Chondrocyte (in vitro differentiated cells): ENCODE data around the gene TNFRSF12A. TPM values are rescaled to one million over a fixed set of nuclear protein-coding genes. Genes with fewer than 3 reads are reported as not detected.

Source experiments
- DNase-seq: peaks from one replicate; pipeline ENCODE4 v3.0.0; 2021; ENCODE audit warnings: mixed read lengths, low spot score
- H3K27ac Mint-ChIP-seq: one replicate; pipeline ENCODE4 v1.8.0; 2021; ENCODE audit warnings: mild to moderate bottlenecking, moderate library complexity, mixed read lengths; ENCODE audit not compliant: unreplicated experiment
- H3K27me3 Mint-ChIP-seq: 2 replicates; pipeline ENCODE4 v1.8.0; 2021; ENCODE audit warnings: low read depth, mixed read lengths
- H3K36me3 Mint-ChIP-seq: 2 replicates; pipeline ENCODE4 v1.8.0; 2021; ENCODE audit warnings: low read depth, mixed read lengths
- H3K4me1 Mint-ChIP-seq: 2 replicates; pipeline ENCODE4 v1.8.0; 2021; ENCODE audit warnings: low read depth, mild to moderate bottlenecking, mixed read lengths
- H3K4me3 Mint-ChIP-seq: one replicate; pipeline ENCODE4 v1.8.0; 2021; ENCODE audit warnings: mild to moderate bottlenecking, moderate library complexity, mixed read lengths; ENCODE audit not compliant: unreplicated experiment
- H3K9me3 Mint-ChIP-seq: 2 replicates; pipeline ENCODE4 v1.8.0; 2021; ENCODE audit warnings: low read depth, mixed read lengths
- CTCF ChIP-seq: fragments of 200-600 bp; sonication (generic); IDR thresholded peaks from 2 replicates; pipeline ENCODE4 v1.5.0; 2021; ENCODE audit warnings: antibody characterized with exemption, mild to moderate bottlenecking, moderate library complexity
- total RNA-seq: library from RNA; stranded (reverse); gene quantifications from 3 replicates; pipeline ENCODE4 v1.2.1, GENCODE V29; 2021

TNFRSF12A gene
- total RNA-seq, 1 donor from 2014 or later, result 165 TPM

GRCh38 chr16:2991566-2992261 lies 28.5 kb upstream of the TNFRSF12A start:
- Mint-ChIP-seq H3K27me3 (no peaks in the 10 kb centered on the region), H3K4me1 (no peaks in the 10 kb centered on the region), H3K4me3 (no peak overlapping the region), H3K9me3 (no peaks in the 10 kb centered on the region), H3K27ac (no peak overlapping the region), H3K36me3 (no peaks in the 10 kb centered on the region)
- no peak for TF ChIP-seq CTCF
- DNase-seq, result no peak

- Mint-ChIP-seq H3K36me3 (no peaks in the 10 kb centered on the region), H3K27ac (no peak overlapping the region), H3K9me3 (no peaks in the 10 kb centered on the region), H3K27me3 (no peaks in the 10 kb centered on the region), H3K4me1 (no peaks in the 10 kb centered on the region), H3K4me3 (no peak overlapping the region)
- TF ChIP-seq CTCF, result no peak
- no peak for DNase-seq
Observed at GRCh38 chr16:2992383-2993081, 27.6 kb upstream of the TNFRSF12A start.

GRCh38 chr16:2996298-2996697 lies 23.9 kb upstream of the TNFRSF12A start:
- Mint-ChIP-seq H3K4me3 (no peak overlapping the region), H3K4me1 (no peaks in the 10 kb centered on the region), H3K36me3 (no peaks in the 10 kb centered on the region), H3K27ac (no peak overlapping the region), H3K27me3 (no peaks in the 10 kb centered on the region), H3K9me3 (no peaks in the 10 kb centered on the region)
- DNase-seq, result no peak
- TF ChIP-seq CTCF, result no peak

- no peak overlapping the region for H3K4me3 Mint-ChIP-seq
- no peaks in the 10 kb centered on the region for H3K36me3 Mint-ChIP-seq
- H3K27ac Mint-ChIP-seq, result no peak overlapping the region
- no peak for DNase-seq
- H3K4me1 Mint-ChIP-seq, result peaks cover 2% of the 10 kb centered on the region
- peaks cover 2% of the 10 kb centered on the region for H3K27me3 Mint-ChIP-seq
- H3K9me3 Mint-ChIP-seq, result no peaks in the 10 kb centered on the region
- TF ChIP-seq CTCF, result no peak
Observed at GRCh38 chr16:2999929-3000328, 20.2 kb upstream of the TNFRSF12A start.

GRCh38 chr16:3000540-3000939 lies 19.6 kb upstream of the TNFRSF12A start:
- no peak for TF ChIP-seq CTCF
- Mint-ChIP-seq H3K27me3 (peaks cover 3% of the 10 kb centered on the region), H3K36me3 (no peaks in the 10 kb centered on the region), H3K4me1 (peaks cover 3% of the 10 kb centered on the region), H3K9me3 (no peaks in the 10 kb centered on the region), H3K4me3 (no peak overlapping the region), H3K27ac (no peak overlapping the region)
- DNase-seq, result no peak
